GM12878 (cell line): ENCODE results near the gene LRP1. TPM values are rescaled to one million over a fixed set of nuclear protein-coding genes. Genes with fewer than 3 reads are reported as not detected.
A peak's percentile ranks its signal among the peaks of the same experiment; 100 is the strongest.

Source experiments
- ATF2 ChIP-seq: IDR thresholded peaks from 2 replicates; pipeline ENCODE4 v1.6.1; 2012; ENCODE audit warnings: low read length, inconsistent platforms
- ATF3 ChIP-seq: IDR thresholded peaks from 2 replicates; pipeline ENCODE4 v1.6.1; 2011; ENCODE audit warnings: low read depth, mild to moderate bottlenecking, low read length, moderate library complexity, borderline replicate concordance; ENCODE audit errors: extremely low read depth
- CBFB ChIP-seq: IDR thresholded peaks from 2 replicates; pipeline ENCODE4 v1.6.1; 2016; ENCODE audit warnings: antibody characterized with exemption, low read depth
- CHD2 ChIP-seq: IDR thresholded peaks from 2 replicates; pipeline ENCODE4 v1.6.1; 2011; ENCODE audit warnings: low read depth, low read length, improper control_type of control experiment, borderline replicate concordance
- EED ChIP-seq: sonication (generic); IDR thresholded peaks from 2 replicates; pipeline ENCODE4 v1.6.1; 2016; ENCODE audit warnings: antibody characterized with exemption, low read depth
- EGR1 ChIP-seq, 2 experiments: IDR thresholded peaks; 1 replicate in 1 of 2; 2 replicates in 1 of 2; pipeline ENCODE4 v1.6.1; 2011 to 2012; ENCODE audit warnings: low read depth in 2 of 2, low read length in 2 of 2, borderline replicate concordance in 1 of 2, mild to moderate bottlenecking in 1 of 2, moderate library complexity in 1 of 2
- EP300 ChIP-seq, 2 experiments: fragments of 150-350 bp in 1 of 2; IDR thresholded peaks; 2 replicates each; pipeline ENCODE4 v1.6.1; 2011 to 2012; ENCODE audit warnings: low read depth in 2 of 2, low read length in 2 of 2, borderline replicate concordance in 1 of 2, improper control_type of control experiment in 1 of 2, inconsistent platforms in 1 of 2; ENCODE audit not compliant: control insufficient read depth in 1 of 2
- ESRRA ChIP-seq: IDR thresholded peaks from 2 replicates; pipeline ENCODE4 v1.6.1; 2012; ENCODE audit warnings: mild to moderate bottlenecking, low read length, improper control_type of control experiment
- GABPA ChIP-seq: IDR thresholded peaks from 2 replicates; pipeline ENCODE4 v1.6.1; 2014; ENCODE audit warnings: antibody characterized with exemption, low read depth, mild to moderate bottlenecking, inconsistent platforms
- NKRF ChIP-seq: fragments of 450-650 bp; conservative IDR thresholded peaks from 2 replicates; pipeline ENCODE4 v1.6.1; 2017; ENCODE audit warnings: mild to moderate bottlenecking, moderate library complexity
- PML ChIP-seq: IDR thresholded peaks from 2 replicates; pipeline ENCODE4 v1.6.1; 2012; ENCODE audit warnings: low read length, inconsistent platforms
- RCOR1 ChIP-seq: conservative IDR thresholded peaks from 2 replicates; pipeline ENCODE4 v1.6.1; 2012; ENCODE audit warnings: low read depth, low read length, improper control_type of control experiment
- REST ChIP-seq: IDR thresholded peaks from 2 replicates; pipeline ENCODE4 v1.6.1; 2012; ENCODE audit warnings: mild to moderate bottlenecking, low read depth, low read length
- SIX5 ChIP-seq: IDR thresholded peaks from 2 replicates; pipeline ENCODE4 v1.6.1; 2011; ENCODE audit warnings: mild to moderate bottlenecking, low read depth, low read length, moderate library complexity; ENCODE audit not compliant: severe bottlenecking
- SP1 ChIP-seq: IDR thresholded peaks from one replicate; pipeline ENCODE4 v1.6.1; 2011; ENCODE audit warnings: low read depth, low read length
- STAT3 ChIP-seq: IDR thresholded peaks from 2 replicates; pipeline ENCODE4 v1.6.1; 2011; ENCODE audit warnings: low read depth, low read length, improper control_type of control experiment
- ZBTB4 ChIP-seq: fragments of 450-650 bp; formaldehyde crosslinking; IDR thresholded peaks from 2 replicates; pipeline ENCODE4 v1.4.0; 2022; ENCODE audit warnings: mild to moderate bottlenecking, moderate library complexity
- polyA plus RNA-seq, 11 experiments: library from polyadenylated mRNA; depleted of rRNA in 4 of 11; unstranded in 6 of 11; stranded (reverse) in 5 of 11; fragments of >200 nt; fragmentation: Nextera tagmentation in 4 of 11; fragmentation: Illumina TruSeq in 1 of 11; extraction: Ambion mirVana in 4 of 11; extraction: Trizol in 1 of 11; gene quantifications; 1 replicate in 1 of 11; 2 replicates in 10 of 11; pipeline versions ENCODE4 v1.2.1 to v1.2.3, GENCODE V29; 2011 to 2016; ENCODE audit warnings: inconsistent platforms in 2 of 11, missing spikeins in 2 of 11, low read depth in 1 of 11
- total RNA-seq, 4 experiments: library from RNA; depleted of rRNA in 3 of 4; stranded (reverse); fragments of >200 nt in 3 of 4; fragmentation: Illumina TruSeq in 1 of 4; extraction: Trizol in 1 of 4; gene quantifications; 2 replicates each; pipeline versions ENCODE4 v1.2.1 to v1.2.3, GENCODE V29; 2013 to 2021

The LRP1 gene
- total and polyA plus RNA-seq, 10 of the 15 experiments (the other 5 are each of a cell fraction or from before 2014, with no cell fraction given): under 0.01 to 1.1 (median 0.20) TPM; not detected in 2

GRCh38 chr12:57229634-57230380, 101.5 kb downstream of the LRP1 start, which contains the start of gene SHMT2 (continued):
- TF ChIP-seq ESRRA: no peak
- TF ChIP-seq SIX5: peak; percentile 83
- no peak for TF ChIP-seq SP1
- TF ChIP-seq ZBTB4: no peak
- no peak for TF ChIP-seq CBFB
- TF ChIP-seq GABPA: no peak
- TF ChIP-seq ATF3: no peak
- TF ChIP-seq ATF2: no peak
- TF ChIP-seq EP300 (IDR thresholded peaks at IDR 0.05; ENCODE audit: borderline replicate concordance in 1 of 2, control insufficient read depth in 1 of 2, low read depth in 2 of 2, low read length in 2 of 2): no peak
- TF ChIP-seq EED: 0 out of 2 replicates have a peak, but pooled peaks have one; percentile 29
- no peak for TF ChIP-seq RCOR1
- peak; percentile 21; the same call in 1 of the 2 replicates for TF ChIP-seq CHD2
- peak; percentile 82; the same call in 1 of the 2 replicates for TF ChIP-seq PML
- no peak for TF ChIP-seq REST
- TF ChIP-seq NKRF: peak; percentile 85
- no peak for TF ChIP-seq STAT3
- peak in 1 of 2 experiments; percentile 47; a peak in 1 of 3 replicates for TF ChIP-seq EGR1 (IDR thresholded peaks at IDR 0.05; ENCODE audit: borderline replicate concordance in 1 of 2, low read depth in 2 of 2, low read length in 2 of 2)
